Measurements from ENCODE around the gene LAIR2. TPM values are rescaled to one million over a fixed set of nuclear protein-coding genes. Genes with fewer than 3 reads are reported as not detected.

Gene LAIR2
- total and polyA plus RNA-seq, 2 experiments from 2014 or later = not detected

DNA sequence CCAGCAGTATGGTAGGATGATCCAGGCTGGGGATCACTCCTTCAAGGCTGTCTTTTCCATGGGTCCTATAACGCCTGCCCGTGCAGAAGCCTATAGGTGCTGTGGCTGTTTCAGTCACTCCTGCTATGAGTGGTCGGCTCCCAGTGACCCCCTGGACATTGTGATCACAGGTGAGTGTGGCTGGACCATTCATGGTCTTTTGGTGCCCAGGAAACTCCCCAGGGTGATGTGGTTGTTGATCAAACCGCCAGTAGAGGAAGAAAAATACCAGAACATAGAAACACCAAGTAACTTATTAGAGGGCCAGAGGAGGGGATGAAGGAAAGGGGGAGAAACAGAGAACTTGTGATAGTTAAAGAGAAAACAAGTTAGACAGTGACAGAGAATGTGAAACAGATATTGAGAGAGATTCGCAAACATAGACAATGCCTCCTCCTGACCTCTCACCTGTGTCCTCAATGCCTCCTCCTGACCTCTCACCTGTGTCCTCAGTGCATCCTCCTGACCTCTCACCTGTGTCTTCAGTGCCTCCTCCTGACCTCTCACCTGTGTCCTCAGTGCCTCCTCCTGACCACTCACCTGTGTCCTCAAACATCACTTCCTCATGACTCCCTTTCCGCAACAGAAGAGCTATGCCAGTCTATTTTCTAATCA is 19.4 kb downstream of the LAIR2 start:
- Mint-ChIP-seq H3K27me3 (ENCODE audit: insufficient read depth, low read depth, poor library complexity) (peaks cover 8% of the 10 kb centered on the region), H3K4me1 (no peaks in the 10 kb centered on the region)
- ATAC-seq = no peak

More for the DNA sequence above, 19.4 kb downstream of the LAIR2 start:
- no peak overlapping the region for H2AFZ ChIP-seq
- Mint-ChIP-seq H3K27ac (no peak overlapping the region), H3K36me3 (ENCODE audit: low read depth) (peaks cover 57% of the 10 kb centered on the region), H3K4me3 (no peak overlapping the region), H3K9me3 (peaks cover 97% of the 10 kb centered on the region)
- no peaks in the 10 kb centered on the region for H3K4me1 ChIP-seq (ENCODE audit: insufficient read depth)
- H4K20me1 ChIP-seq (replicated peaks; ENCODE audit: insufficient read depth) = no peaks in the 10 kb centered on the region
- no peaks in the 10 kb centered on the region for H3K79me2 ChIP-seq (replicated peaks; ENCODE audit: insufficient read depth)
- no peak overlapping the region for H3K27ac ChIP-seq (ENCODE audit: low read depth)
- DNase-seq (ENCODE audit: low spot score) = no peak
- no peak for TF ChIP-seq EZH2phosphoT487 (IDR thresholded peaks at IDR 0.05; ENCODE audit: unreplicated experiment)
- TF ChIP-seq STAT1 (IDR thresholded peaks at IDR 0.05; ENCODE audit: unreplicated experiment) = no peak
- TF ChIP-seq NANOG (IDR thresholded peaks at IDR 0.05; ENCODE audit: borderline replicate concordance) = no peak
- TF ChIP-seq, protein P1, sequence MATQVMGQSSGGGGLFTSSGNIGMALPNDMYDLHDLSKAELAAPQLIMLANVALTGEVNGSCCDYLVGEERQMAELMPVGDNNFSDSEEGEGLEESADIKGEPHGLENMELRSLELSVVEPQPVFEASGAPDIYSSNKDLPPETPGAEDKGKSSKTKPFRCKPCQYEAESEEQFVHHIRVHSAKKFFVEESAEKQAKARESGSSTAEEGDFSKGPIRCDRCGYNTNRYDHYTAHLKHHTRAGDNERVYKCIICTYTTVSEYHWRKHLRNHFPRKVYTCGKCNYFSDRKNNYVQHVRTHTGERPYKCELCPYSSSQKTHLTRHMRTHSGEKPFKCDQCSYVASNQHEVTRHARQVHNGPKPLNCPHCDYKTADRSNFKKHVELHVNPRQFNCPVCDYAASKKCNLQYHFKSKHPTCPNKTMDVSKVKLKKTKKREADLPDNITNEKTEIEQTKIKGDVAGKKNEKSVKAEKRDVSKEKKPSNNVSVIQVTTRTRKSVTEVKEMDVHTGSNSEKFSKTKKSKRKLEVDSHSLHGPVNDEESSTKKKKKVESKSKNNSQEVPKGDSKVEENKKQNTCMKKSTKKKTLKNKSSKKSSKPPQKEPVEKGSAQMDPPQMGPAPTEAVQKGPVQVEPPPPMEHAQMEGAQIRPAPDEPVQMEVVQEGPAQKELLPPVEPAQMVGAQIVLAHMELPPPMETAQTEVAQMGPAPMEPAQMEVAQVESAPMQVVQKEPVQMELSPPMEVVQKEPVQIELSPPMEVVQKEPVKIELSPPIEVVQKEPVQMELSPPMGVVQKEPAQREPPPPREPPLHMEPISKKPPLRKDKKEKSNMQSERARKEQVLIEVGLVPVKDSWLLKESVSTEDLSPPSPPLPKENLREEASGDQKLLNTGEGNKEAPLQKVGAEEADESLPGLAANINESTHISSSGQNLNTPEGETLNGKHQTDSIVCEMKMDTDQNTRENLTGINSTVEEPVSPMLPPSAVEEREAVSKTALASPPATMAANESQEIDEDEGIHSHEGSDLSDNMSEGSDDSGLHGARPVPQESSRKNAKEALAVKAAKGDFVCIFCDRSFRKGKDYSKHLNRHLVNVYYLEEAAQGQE (IDR thresholded peaks at IDR 0.05; ENCODE audit: unreplicated experiment) = no peak
- TF ChIP-seq, protein P2, sequence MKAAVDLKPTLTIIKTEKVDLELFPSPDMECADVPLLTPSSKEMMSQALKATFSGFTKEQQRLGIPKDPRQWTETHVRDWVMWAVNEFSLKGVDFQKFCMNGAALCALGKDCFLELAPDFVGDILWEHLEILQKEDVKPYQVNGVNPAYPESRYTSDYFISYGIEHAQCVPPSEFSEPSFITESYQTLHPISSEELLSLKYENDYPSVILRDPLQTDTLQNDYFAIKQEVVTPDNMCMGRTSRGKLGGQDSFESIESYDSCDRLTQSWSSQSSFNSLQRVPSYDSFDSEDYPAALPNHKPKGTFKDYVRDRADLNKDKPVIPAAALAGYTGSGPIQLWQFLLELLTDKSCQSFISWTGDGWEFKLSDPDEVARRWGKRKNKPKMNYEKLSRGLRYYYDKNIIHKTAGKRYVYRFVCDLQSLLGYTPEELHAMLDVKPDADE (IDR thresholded peaks at IDR 0.05) = no peak
- TF ChIP-seq ZNF331 (CRISPR knock-in tag; IDR thresholded peaks at IDR 0.05; ENCODE audit: low read depth) = no peak
- no peak for TF ChIP-seq EZH2 (IDR thresholded peaks at IDR 0.05; ENCODE audit: low read depth, unreplicated experiment)
- no peak for TF ChIP-seq POLR2AphosphoS5 (IDR thresholded peaks at IDR 0.05; ENCODE audit: low read depth)
- TF ChIP-seq ZNF114 (CRISPR knock-in tag; IDR thresholded peaks at IDR 0.05) = no peak
- TF ChIP-seq CREB1 (CRISPR knock-in tag; IDR thresholded peaks at IDR 0.05; ENCODE audit: low read depth) = no peak
- no peak for TF ChIP-seq JUNB (IDR thresholded peaks at IDR 0.05; ENCODE audit: unreplicated experiment)
- TF ChIP-seq, protein P3, sequence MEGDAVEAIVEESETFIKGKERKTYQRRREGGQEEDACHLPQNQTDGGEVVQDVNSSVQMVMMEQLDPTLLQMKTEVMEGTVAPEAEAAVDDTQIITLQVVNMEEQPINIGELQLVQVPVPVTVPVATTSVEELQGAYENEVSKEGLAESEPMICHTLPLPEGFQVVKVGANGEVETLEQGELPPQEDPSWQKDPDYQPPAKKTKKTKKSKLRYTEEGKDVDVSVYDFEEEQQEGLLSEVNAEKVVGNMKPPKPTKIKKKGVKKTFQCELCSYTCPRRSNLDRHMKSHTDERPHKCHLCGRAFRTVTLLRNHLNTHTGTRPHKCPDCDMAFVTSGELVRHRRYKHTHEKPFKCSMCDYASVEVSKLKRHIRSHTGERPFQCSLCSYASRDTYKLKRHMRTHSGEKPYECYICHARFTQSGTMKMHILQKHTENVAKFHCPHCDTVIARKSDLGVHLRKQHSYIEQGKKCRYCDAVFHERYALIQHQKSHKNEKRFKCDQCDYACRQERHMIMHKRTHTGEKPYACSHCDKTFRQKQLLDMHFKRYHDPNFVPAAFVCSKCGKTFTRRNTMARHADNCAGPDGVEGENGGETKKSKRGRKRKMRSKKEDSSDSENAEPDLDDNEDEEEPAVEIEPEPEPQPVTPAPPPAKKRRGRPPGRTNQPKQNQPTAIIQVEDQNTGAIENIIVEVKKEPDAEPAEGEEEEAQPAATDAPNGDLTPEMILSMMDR (conservative IDR thresholded peaks at IDR 0.05; ENCODE audit: low read depth in 2 of 2) = no peak
- TF ChIP-seq, protein P4, sequence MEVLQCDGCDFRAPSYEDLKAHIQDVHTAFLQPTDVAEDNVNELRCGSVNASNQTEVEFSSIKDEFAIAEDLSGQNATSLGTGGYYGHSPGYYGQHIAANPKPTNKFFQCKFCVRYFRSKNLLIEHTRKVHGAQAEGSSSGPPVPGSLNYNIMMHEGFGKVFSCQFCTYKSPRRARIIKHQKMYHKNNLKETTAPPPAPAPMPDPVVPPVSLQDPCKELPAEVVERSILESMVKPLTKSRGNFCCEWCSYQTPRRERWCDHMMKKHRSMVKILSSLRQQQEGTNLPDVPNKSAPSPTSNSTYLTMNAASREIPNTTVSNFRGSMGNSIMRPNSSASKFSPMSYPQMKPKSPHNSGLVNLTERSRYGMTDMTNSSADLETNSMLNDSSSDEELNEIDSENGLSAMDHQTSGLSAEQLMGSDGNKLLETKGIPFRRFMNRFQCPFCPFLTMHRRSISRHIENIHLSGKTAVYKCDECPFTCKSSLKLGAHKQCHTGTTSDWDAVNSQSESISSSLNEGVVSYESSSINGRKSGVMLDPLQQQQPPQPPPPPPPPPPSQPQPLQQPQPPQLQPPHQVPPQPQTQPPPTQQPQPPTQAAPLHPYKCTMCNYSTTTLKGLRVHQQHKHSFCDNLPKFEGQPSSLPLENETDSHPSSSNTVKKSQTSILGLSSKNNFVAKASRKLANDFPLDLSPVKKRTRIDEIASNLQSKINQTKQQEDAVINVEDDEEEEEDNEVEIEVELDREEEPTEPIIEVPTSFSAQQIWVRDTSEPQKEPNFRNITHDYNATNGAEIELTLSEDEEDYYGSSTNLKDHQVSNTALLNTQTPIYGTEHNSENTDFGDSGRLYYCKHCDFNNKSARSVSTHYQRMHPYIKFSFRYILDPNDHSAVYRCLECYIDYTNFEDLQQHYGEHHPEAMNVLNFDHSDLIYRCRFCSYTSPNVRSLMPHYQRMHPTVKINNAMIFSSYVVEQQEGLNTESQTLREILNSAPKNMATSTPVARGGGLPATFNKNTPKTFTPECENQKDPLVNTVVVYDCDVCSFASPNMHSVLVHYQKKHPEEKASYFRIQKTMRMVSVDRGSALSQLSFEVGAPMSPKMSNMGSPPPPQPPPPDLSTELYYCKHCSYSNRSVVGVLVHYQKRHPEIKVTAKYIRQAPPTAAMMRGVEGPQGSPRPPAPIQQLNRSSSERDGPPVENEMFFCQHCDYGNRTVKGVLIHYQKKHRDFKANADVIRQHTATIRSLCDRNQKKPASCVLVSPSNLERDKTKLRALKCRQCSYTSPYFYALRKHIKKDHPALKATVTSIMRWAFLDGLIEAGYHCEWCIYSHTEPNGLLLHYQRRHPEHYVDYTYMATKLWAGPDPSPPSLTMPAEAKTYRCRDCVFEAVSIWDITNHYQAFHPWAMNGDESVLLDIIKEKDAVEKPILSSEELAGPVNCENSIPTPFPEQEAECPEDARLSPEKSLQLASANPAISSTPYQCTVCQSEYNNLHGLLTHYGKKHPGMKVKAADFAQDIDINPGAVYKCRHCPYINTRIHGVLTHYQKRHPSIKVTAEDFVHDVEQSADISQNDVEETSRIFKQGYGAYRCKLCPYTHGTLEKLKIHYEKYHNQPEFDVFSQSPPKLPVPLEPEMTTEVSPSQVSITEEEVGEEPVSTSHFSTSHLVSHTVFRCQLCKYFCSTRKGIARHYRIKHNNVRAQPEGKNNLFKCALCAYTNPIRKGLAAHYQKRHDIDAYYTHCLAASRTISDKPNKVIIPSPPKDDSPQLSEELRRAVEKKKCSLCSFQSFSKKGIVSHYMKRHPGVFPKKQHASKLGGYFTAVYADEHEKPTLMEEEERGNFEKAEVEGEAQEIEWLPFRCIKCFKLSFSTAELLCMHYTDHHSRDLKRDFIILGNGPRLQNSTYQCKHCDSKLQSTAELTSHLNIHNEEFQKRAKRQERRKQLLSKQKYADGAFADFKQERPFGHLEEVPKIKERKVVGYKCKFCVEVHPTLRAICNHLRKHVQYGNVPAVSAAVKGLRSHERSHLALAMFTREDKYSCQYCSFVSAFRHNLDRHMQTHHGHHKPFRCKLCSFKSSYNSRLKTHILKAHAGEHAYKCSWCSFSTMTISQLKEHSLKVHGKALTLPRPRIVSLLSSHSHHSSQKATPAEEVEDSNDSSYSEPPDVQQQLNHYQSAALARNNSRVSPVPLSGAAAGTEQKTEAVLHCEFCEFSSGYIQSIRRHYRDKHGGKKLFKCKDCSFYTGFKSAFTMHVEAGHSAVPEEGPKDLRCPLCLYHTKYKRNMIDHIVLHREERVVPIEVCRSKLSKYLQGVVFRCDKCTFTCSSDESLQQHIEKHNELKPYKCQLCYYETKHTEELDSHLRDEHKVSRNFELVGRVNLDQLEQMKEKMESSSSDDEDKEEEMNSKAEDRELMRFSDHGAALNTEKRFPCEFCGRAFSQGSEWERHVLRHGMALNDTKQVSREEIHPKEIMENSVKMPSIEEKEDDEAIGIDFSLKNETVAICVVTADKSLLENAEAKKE (CRISPR knock-in tag; IDR thresholded peaks at IDR 0.05) = no peak
- H3F3A ChIP-seq (replicated peaks; ENCODE audit: low read depth) = no peaks in the 10 kb centered on the region
- no peak overlapping the region for H3K4me3 ChIP-seq
- H3K27me3 ChIP-seq (ENCODE audit: insufficient read depth) = no peaks in the 10 kb centered on the region
- no peaks in the 10 kb centered on the region; the same call in 1 of the 2 replicates for H3K9me2 ChIP-seq (ENCODE audit: insufficient read depth)
- H3K36me3 ChIP-seq (ENCODE audit: insufficient read depth) = peaks cover 3% of the 10 kb centered on the region; the same call in 1 of the 2 replicates
- no peak overlapping the region for H3K4me2 ChIP-seq
